IPS-NIHi11 (cell line): Measurements from ENCODE around the gene KDM2B.

Source experiments
- DNase-seq: peaks from one replicate; pipeline ENCODE4 v3.0.0; 2012; ENCODE audit warnings: mixed read lengths, low spot score

Gene KDM2B

DNA sequence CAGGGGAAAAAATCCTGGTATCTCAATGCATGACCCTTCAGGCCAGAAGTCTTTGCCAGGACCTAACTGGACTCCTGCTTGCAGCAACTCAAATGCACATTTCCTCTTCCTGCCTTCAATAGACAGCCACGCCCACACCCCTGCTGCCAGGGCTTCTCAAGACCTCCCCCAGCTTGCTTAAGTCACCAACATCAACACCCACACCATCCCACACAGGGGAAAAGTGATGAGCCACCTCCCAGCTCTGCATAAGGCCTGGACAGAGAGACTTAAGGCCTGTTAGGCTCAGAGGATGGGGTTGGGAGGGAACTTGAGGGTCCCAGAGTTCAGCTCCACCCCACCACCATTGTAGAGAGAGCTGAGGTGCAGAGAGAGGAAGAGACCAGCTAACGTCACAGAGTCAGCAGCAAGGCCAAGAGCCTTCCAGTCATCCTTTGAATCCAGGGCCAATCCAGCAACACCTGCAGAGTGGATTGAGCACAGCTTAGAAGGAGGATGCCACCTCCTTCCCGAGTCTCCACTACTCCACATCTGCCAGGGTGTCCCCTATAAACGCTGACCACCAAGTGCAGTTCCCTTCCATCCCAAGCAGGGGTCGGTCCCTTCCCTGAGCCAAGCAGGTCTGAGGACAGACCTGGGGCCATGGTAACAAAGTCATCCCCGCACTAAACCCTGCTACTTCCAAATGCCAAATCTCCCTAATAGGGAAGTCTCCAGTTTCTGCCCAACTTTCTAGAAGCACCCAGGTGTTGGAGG lies 50.0 kb downstream of the KDM2B start:
- DNase-seq, result peak; percentile 72

DNA sequence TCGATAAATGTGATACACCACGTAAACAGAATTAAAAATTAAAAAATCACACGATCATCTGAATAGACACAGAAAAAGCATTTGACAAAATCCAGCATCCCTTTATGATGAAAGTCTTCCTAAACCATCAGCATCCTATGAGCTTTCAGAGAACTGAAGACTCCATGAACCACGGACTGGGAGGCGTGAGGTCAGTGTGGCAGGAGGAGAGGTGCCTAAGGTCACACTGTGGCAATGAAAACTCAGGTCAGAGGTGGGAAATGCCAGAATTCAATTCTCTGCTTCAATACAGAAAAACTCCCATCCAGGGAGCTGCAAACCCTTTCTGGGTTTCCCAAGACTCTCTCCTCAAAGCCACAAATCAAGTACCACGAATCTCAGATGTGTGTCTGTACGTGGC lies 51.6 kb downstream of the KDM2B start:
- no peak for DNase-seq

DNA sequence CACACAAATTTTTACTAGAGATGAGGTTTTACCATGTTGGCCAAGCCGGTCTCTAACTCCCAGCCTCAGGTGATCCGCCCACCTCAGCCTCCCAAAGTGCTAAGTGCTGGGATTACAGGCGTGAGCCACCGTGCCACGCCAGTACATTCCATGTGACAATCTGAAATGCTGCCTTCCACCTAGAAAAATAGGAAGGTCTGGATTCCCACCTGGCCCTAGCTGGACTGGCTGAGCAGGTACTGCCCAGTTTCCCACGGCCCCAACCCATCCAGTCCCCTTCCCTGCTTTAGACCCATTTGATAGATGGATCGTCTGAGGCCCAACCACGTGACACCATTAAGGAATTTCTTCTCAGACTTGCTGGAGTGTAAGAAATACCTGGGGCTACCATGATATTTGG lies 55.4 kb downstream of the KDM2B start:
- no peak for DNase-seq

DNA sequence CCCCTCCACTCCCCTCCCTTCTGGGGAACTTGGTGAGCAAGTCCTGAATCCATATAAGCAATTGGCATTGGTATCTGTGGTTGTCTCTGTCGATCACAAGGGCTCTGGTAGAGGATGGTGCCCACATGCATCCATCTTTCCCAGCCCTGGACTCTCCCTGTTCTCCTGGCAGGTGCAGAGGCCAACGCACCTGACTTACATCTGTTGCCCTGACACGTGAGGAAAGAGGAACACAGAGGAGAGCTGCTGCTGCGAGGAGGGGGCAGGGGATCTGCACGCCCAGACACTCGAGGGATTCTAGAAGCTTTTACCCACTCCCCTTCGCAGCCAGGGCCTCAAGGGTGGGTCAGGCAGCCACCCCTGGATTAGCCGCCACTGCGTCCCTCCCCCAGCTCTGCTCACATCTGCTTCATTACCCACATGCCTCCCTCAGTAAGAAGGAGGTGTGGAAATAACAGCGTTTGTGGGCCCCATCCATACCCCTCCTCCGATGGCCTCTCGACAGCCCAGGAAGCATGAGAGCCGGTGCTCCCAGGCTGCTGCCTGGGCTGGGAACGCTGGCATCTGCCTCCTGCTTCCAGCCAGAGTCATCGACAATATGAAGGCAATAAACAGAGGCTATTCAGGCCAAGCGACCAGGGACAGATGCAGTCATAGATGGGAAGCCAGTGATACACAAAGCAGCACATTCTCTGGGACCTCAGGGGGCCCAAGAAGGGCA lies 56.5 kb downstream of the KDM2B start:
- DNase-seq, result no peak

DNA sequence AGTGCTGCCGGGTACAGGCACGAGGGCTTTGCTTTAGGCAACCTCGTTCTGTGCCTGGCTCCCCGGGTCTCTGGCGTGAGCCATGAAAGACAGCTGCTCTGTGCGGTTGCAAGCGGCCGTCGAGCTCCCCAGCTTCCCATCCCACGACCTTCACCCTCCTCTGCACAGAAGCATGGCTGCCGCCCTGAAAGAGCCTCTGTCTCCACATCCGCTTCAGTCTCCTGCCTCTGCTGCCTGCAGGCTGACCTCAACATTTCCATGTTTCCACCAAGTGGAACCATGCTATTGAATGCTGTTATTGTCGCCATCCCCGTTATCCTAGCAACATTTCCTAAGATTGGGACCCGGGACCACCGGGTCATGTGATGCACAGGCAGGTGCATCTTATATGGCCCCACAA lies 57.1 kb downstream of the KDM2B start:
- DNase-seq, result no peak

DNA sequence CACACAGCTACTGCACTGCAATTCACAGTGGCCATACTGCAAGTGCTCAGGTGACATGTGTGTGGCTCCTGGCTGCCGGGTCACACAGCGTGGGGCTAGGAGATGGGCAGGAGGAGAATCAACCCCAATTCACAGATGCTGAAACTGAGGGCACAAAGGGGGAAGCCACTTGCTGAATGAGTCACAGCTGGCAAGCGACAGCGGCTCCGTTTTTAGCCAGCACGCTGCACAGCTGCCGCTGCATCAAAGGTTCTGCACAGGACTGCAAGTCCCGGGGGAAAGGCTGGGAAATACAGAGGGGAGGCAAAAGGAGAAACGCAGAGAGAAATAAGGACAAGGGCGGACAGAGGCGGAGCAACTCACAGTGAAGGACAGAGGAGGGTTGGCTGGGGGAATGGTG lies 57.9 kb downstream of the KDM2B start:
- DNase-seq, result no peak

DNA sequence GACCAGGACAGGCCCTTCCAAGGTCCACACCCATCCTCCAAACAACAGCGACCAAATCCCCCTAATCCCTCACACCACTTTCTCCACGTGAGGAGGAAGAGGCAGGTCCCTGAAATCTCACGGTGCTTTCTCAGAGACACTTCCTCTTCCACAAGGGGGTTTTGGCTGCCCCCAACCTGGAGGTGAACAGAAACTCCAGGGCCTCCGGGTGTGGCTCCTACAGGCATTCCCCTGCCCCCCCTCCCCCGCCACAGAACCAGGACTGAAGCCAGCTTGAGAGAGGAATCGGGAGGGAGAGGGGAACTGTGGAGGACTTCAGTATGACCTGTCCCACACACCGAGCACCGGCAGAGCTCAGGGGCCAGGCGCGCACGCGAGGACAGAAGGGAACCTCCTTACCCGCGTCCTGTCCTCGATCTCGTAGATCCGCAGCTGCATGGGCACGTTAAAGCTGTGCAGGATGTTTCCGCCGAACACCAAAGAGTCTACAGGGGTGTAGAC lies 60.2 kb downstream of the KDM2B start:
- no peak for DNase-seq

DNA sequence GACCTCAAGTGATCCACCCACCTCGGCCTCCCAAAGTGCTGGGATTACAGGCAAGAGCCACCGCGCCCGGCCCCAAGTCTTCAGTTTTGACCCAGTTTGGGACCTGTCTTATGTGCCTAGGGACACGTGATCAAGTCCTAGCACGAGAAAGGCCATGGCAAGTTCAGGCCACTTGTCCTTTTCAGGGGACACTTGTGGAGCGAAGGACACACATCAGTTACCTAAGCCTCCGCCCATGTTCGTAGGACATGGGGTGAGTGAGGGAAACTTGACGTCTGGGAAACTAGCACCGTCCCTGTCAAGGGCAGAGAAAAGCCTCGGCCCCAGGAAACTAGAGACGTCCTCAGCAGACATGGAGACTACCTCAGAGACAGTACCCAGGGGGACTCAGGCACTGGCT lies 60.7 kb downstream of the KDM2B start:
- no peak for DNase-seq

DNA sequence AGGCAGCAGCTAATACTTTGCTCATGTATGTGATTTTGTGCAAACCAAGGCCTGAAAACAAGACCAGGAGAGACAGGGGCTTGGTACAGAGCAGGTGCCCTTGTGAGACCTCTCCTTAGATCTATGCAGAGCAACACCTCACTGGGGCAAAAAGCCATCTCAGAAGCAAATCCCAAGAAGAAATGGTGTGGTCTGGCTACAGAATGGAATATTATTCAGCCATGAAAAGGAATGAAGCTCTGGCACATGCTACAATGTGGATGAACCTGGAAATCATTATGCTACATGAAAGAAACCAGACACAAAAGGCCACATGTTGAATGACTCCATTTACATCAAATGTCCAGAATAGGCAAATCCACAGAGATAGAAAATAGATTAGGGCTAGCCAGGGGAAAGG lies 61.6 kb downstream of the KDM2B start:
- DNase-seq, result no peak

DNA sequence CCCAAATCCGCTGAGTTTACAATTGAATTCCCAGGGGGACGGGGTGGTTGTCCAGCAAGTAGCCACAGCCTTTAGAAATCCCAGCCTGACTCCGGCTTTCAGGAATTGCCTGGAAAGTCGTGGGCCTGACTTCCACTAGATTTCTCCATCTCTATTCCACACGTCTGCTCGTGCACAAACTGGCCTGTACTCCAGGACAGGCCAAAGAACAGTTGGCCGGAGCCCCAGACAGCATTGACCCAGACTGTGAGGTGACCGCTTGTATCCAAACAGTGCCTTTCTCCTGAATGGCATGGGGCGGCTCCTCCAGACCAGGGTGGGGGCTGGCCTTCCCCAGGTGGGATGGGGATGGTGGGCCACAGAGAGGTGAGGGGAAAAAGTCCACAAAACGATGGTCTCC lies 62.2 kb downstream of the KDM2B start:
- no peak for DNase-seq

DNA sequence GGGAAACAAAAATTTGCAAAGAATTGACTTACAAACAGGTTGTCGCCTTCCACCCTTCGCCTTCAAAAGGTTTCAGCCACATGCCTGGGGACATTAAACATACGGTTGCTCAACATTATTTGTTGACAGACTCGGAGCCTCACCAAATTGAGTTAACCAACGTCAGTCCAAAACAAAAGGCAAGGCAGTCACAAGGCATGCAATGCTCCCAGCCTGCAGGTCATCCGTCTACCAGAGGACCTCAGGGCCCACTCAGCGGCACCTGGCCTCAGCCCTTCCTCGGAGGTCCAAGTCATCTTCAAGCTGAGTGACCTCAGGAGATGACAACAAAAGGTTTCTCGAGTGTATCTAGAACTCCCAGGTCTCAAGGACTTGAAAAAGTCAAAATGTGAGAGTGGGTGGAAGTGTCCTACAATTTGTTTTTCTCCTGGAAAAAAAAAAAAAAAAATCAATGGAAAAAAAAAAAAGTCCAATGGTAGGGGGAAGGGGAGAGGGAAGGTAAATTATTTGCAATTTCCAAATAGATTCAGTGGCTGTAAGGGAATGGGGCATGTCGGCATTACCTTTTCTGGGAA lies 64.3 kb downstream of the KDM2B start:
- DNase-seq, result no peak

DNA sequence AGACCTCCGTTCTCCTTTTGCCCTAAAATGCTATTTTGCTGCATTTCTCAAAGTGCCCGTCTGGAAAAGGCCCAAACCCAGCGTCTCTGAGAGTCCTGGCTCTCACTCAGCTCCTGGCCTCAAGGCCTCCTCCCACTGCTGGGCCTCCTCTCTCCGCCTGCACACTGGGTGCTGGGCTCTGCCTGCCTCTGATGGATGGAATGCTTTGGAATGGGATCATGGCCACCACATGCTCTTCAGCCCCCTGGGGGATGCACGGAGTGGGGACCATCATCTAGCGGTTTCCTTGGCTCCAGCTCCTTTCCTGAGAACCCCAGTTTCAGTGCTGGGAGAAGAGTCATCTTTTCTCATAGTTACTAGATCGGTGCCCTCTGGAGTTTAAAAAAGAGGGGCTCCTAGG lies 65.2 kb downstream of the KDM2B start:
- no peak for DNase-seq

DNA sequence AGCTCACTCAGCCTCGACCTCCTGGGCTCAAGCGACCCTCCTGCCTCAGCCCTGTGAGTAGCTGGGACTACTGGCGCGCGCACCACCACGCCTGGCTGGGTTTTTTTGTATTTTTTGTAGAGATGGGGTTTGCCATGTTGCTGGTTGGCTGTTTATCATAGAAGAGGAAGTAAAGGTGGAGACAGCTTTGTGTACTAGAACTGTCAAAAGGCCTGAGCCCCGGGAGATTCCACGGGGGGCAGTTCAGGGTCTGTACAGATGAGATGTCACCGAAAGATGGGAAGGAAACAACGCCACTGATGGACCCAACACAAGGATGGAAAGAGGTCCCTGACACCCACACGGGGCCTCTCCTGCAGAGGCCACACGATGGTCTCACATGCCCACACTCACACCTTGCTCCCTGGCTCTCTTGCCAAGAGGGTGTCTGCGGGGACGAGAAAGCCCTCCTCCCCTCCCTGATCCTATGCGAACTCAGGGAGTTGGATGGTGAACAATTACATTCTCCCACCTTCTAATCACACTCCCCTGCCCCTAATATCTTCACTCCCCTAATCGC lies 66.6 kb downstream of the KDM2B start:
- DNase-seq, result no peak

DNA sequence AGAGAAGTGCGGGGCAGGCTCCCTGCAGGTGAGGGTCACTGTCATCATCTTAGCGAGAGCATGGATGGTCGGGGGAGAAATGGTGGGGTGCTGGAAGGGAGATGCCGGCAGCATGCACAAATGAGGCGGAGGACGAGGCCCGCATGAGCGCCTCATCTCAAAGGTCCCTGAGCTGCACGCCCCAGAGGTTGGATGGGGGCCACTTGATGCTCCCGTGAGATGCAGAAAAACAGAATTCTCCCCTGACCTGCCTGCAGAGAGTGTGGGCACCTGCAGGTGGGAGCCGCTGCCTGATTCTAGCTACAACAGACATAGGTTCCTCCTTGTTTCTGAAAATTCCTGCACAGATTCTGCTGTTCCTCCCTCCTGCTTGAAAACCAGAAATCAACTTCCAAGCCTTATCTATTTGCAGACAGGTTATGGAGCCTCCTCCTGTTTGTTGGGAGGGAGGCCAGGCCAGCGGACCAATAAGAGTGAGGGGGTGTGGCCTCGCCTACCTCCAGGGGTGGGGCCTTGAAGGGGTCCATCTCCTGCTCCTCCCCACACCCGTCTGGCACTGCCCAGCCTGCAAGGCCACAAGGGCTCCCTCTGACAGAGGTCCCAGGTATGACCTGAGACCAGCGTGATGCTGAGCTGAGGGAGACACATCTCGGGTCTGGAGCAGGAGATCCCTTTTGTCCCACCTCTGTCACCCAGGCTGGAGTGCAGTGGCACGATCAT lies 67.2 kb downstream of the KDM2B start:
- DNase-seq, result peak; percentile 96

DNA sequence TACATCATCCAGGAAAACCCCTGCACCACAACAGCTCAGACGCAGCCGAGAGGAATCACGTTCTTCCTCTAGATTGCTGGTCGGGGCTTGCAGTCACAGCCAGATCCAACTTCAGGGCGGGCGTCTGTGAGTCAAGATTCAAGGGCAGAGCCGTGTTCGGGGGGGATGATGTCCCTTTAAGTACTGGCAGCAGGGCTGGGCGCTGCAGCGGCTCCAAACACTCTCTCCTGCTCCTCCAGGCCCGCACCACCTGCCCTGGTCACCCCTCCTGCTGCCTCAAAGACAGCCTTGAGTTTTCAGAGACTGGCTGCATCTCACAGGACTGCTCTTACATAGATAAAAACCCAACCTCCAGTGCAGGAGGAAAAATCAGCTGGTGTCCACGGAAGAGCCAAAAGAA lies 68.3 kb downstream of the KDM2B start:
- DNase-seq, result no peak

DNA sequence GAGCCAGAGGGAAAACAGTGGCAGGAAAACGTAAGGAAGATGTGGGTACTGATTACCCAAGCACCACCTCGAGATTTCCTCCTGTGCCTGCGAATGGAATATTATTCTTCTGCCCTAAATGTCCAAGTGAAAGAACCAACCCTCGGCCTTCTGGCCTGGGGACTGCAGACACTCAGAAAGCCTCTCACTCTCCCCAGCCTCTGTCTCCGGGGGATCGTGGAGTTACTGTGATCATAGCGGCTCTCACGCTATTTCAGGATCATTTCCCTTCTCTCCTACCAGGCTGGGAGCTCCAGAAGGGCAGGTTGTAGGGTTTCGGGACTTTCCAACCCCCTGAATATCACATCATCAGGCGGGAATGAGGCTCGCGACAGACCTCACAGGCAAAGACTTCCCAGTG lies 68.9 kb downstream of the KDM2B start:
- DNase-seq, result no peak

DNA sequence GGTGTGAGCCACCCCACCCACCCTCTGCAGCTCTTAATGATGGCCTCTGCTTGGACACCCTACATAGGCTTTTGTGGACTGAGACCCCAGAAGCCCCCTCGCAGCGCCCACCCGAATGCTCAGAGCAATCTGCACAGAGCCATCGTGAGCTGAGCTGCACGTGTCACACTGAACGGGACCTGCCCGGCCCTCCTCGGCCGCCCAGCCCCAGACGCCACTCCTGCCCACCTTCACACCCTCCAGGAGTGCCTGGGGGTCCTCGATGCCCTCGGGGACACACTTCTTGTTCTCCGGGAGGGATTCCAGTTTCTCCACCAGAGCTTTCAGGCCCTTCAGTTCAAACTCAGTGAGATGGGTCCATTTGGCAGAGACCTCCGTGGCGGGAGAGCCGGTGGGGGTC lies 71.5 kb downstream of the KDM2B start:
- no peak for DNase-seq

DNA sequence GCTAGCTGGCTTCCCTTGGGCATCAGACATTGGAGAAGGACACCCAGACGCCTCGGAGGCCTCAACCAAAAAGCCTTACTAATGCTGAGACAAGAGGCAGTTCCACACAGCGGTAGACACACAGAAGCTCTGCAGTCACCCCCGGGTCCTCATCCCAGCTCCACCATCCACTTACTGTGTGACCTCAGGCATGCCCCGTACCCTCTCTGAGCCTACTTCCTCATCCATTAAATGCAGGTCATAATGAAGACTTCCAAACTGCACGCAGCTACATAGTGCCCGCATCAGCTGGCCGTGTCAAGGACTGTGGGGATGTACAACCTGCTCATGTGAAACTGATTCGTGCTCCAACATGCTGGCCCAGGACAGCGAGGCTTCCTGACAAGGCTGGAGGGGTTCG lies 72.3 kb downstream of the KDM2B start:
- no peak for DNase-seq

DNA sequence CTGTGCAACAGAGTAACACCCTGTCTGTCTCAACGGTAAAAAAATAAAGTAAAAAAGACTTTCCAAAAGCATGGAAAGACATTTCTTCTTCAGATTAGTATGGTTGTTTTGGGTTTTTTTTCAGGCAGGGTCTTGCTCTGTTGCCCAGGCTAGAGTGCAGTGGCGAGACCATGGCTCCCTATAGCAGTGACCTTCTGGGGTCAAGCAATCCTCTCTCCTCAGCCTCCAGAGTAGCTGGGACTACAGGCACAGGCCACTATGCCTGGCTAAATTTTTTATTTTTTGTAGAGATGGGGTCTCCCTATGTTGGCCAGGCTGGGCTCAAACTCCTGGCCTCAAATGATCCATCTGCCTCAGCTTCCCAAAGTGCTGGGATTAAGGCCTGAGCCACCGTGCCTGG lies 72.8 kb downstream of the KDM2B start:
- DNase-seq, result no peak

DNA sequence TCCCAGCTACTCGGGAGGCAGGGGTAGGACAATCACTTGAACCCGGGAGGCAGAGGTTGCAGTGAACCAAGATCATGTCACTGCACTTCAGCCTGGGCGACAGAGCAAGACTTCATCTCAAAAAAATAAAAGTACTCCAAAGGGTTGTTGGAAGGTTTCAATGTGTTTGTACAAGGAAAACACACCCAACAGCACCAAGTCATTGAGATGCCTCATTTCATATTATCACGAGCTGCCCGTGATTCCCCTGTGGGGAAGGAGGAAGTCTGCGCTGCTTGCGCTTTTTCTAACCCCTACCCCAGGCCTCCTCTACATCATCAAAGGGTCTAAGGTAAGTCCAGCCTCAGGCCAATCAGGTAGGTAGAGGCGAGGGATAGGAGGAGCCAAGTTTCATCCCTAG lies 73.6 kb downstream of the KDM2B start:
- no peak for DNase-seq

DNA sequence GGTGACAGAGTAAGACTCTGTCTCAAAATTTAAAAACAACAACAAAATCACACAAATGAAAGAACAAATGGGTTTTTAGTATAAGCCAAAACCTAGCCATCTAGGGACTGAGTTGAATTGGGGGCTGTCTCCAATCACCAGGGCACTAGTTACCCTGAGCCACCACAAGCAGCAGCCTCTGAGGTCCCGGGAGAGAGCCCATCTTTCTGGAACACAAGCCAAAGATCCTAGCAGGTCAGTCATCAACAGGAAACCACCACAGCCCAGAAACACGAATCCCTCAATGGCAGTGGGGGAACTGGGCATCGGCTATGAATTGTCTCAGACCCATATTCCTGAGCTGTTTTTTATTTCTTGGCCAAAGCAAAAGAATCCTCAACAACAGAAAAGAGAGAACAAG lies 75.3 kb downstream of the KDM2B start:
- no peak for DNase-seq

DNA sequence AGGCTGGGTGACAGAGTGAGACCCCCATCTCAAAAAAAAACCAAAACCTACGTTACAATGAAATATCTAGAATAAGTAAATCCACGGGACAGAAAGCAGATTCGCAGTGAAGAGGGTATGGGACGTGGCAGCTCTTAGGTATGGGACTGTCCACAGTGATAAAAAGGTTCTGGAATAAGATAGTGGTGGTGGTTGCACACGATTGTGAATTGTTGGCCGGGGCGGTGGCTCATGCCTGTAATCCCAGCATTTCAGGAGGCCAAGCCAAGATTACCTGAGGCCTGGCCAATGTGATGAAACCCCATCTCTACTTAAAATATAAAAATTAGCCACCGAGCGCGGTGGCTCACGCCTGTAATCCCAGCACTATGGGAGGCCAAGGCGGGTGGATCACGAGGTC lies 76.3 kb downstream of the KDM2B start:
- DNase-seq, result no peak
